Nephron (organoid): Measurements from ENCODE around the gene COL13A1.
A peak's percentile ranks its signal among the peaks of the same experiment; 100 is the strongest.

Source experiments
- H3K27ac Mint-ChIP-seq, 3 experiments: 2 replicates each; pipeline ENCODE4 v1.8.0; 2020; ENCODE audit warnings: mixed read lengths in 3 of 3, mild to moderate bottlenecking in 2 of 3, moderate library complexity in 1 of 3
- H3K27me3 Mint-ChIP-seq: 2 replicates; pipeline ENCODE4 v1.8.0; 2021; ENCODE audit warnings: low read depth, mild to moderate bottlenecking, moderate library complexity, mixed read lengths
- H3K36me3 Mint-ChIP-seq: 2 replicates; pipeline ENCODE4 v1.8.0; 2020; ENCODE audit warnings: low read depth, mixed read lengths
- H3K4me1 Mint-ChIP-seq: 2 replicates; pipeline ENCODE4 v1.8.0; 2020; ENCODE audit warnings: mixed read lengths
- H3K4me3 Mint-ChIP-seq, 3 experiments: 2 replicates each; pipeline ENCODE4 v1.8.0; 2020; ENCODE audit warnings: mild to moderate bottlenecking in 3 of 3, mixed read lengths in 3 of 3, moderate library complexity in 2 of 3
- H3K9me3 Mint-ChIP-seq: 2 replicates; pipeline ENCODE4 v1.8.0; 2020; ENCODE audit warnings: mixed read lengths
- CTCF ChIP-seq, 3 experiments: fragments of 200-600 bp; sonication (generic); IDR thresholded peaks; one replicate each; pipeline ENCODE4 v1.5.0; 2021; ENCODE audit warnings: antibody characterized with exemption in 3 of 3; ENCODE audit not compliant: unreplicated experiment in 3 of 3

Gene COL13A1

GRCh38 chr10:69955897-69956740 is 154.4 kb downstream of the COL13A1 start:
- H3K27me3 Mint-ChIP-seq, result no peaks in the 10 kb centered on the region
- no peak for TF ChIP-seq CTCF (IDR thresholded peaks at IDR 0.05; ENCODE audit: unreplicated experiment in 3 of 3)
- H3K4me3 Mint-ChIP-seq, result no peak overlapping the region
- peaks cover 35% of the 10 kb centered on the region for H3K36me3 Mint-ChIP-seq
- peaks cover 13% of the 10 kb centered on the region for H3K4me1 Mint-ChIP-seq
- H3K9me3 Mint-ChIP-seq, result no peaks in the 10 kb centered on the region
- no peak overlapping the region for H3K27ac Mint-ChIP-seq

- Mint-ChIP-seq H3K4me3 (no peak overlapping the region), H3K9me3 (no peaks in the 10 kb centered on the region), H3K27ac (no peak overlapping the region), H3K36me3 (peaks cover 35% of the 10 kb centered on the region), H3K27me3 (no peaks in the 10 kb centered on the region), H3K4me1 (peaks cover 18% of the 10 kb centered on the region)
- no peak for TF ChIP-seq CTCF (IDR thresholded peaks at IDR 0.05; ENCODE audit: unreplicated experiment in 3 of 3)
These were observed 155.1 kb downstream of the COL13A1 start for GRCh38 chr10:69956741-69957230.

DNA sequence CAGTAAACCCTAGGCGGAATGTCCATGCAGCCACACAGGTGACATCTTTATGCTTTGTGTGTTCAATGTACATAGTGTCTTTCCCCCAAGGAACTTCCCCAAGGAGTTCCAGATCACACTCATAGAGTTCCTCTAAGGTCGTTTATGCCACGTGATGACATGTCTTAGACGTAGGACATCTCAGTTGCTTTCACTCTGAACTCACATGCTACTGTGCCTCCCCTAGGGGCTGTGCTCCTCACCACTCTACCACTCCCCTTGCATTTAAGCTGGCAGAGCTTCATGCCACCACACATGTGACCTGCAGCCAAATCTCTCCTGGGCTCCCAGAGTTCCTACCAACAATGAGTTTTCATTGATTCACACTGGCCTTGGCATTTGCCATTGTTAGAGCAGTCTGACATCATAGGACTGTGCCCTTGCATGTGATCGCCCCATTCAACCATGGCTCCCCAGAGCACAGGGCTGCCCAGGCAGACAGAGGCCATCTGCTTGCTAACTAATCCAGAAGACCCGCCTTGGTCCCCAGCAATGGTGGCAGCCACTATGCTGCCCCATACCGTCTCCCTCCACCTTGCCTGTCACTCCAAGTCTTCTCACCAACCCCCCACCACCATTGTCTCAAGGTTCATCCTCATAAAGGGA is 155.7 kb downstream of the COL13A1 start:
- H3K9me3 Mint-ChIP-seq, result no peaks in the 10 kb centered on the region
- no peak for TF ChIP-seq CTCF (IDR thresholded peaks at IDR 0.05; ENCODE audit: unreplicated experiment in 3 of 3)
- peaks cover 35% of the 10 kb centered on the region for H3K36me3 Mint-ChIP-seq
- peaks cover 18% of the 10 kb centered on the region for H3K4me1 Mint-ChIP-seq
- no peak overlapping the region for H3K4me3 Mint-ChIP-seq
- H3K27ac Mint-ChIP-seq, result no peak overlapping the region
- H3K27me3 Mint-ChIP-seq, result no peaks in the 10 kb centered on the region

- Mint-ChIP-seq H3K36me3 (peaks cover 35% of the 10 kb centered on the region), H3K27me3 (peaks cover 4% of the 10 kb centered on the region), H3K4me3 (no peak overlapping the region), H3K4me1 (peaks cover 12% of the 10 kb centered on the region), H3K27ac (no peak overlapping the region), H3K9me3 (no peaks in the 10 kb centered on the region)
- TF ChIP-seq CTCF (IDR thresholded peaks at IDR 0.05; ENCODE audit: unreplicated experiment in 3 of 3), result peak; percentile 46 to 56 (median 48)
These were observed 156.3 kb downstream of the COL13A1 start for GRCh38 chr10:69957886-69958555.

DNA sequence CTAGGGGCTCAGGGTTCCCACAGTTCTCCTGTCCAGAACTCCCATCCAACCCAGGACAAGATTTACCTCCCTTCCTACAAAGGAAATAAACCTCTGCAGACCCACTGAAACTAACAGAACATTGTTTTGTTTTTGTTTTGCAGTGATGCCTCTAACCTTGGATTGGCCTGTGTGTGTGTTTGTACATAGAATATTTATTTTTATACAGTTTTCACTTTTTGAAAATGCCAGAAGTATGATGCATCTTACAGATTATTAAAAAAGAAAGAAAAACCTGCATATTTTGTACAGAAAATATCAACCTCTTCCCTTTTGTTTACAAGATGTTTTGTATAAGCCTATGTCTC is 156.8 kb downstream of the COL13A1 start:
- TF ChIP-seq CTCF (IDR thresholded peaks at IDR 0.05; ENCODE audit: unreplicated experiment in 3 of 3), result peak in 1 of 3 experiments; percentile 25
- no peaks in the 10 kb centered on the region for H3K9me3 Mint-ChIP-seq
- peaks cover 13% of the 10 kb centered on the region for H3K4me1 Mint-ChIP-seq
- H3K27ac Mint-ChIP-seq, result no peak overlapping the region
- no peak overlapping the region for H3K4me3 Mint-ChIP-seq
- peaks cover 4% of the 10 kb centered on the region for H3K27me3 Mint-ChIP-seq
- H3K36me3 Mint-ChIP-seq, result peaks cover 32% of the 10 kb centered on the region
